Activated CD4-positive, alpha-beta T cell treated with anti-CD3 and anti-CD28 coated beads, Interleukin-2, amount 50 U/mL, for 48 hours (primary cell): ENCODE data around the gene PRG2.
"Not testable (repeated sequence)": the region's sequence is repeated elsewhere in the genome, so short reads cannot be mapped to it uniquely, and the experiment has no call there.

Source experiments
- DNase-seq, 2 experiments: peaks; one replicate each; pipeline ENCODE4 v3.0.0-alpha.2; 2020

PRG2 gene

GRCh38 chr11:57344826-57345225 lies 45.6 kb downstream of the PRG2 start:
- DNase-seq = no peak

- DNase-seq = no peak
These were observed 46.6 kb downstream of the PRG2 start for GRCh38 chr11:57343825-57344224.

- no peak for DNase-seq
These were observed 47.7 kb downstream of the PRG2 start for GRCh38 chr11:57342702-57343101.

GRCh38 chr11:57341250-57341808 lies 49.1 kb downstream of the PRG2 start:
- no peak for DNase-seq

GRCh38 chr11:57340039-57340615 lies 50.3 kb downstream of the PRG2 start:
- no peak for DNase-seq

- no peak for DNase-seq
These were observed 51.1 kb downstream of the PRG2 start for GRCh38 chr11:57339328-57339727.

GRCh38 chr11:57338142-57338541 lies 52.3 kb downstream of the PRG2 start, which contains the start of gene P2RX3:
Gene P2RX3 (plus strand): TSS chr11:57338352. CDS start chr11:57338551, 199 bp downstream.
- DNase-seq = no peak

GRCh38 chr11:57336856-57337255 lies 53.6 kb downstream of the PRG2 start:
- DNase-seq = not testable (repeated sequence)
